ENCODE results near the gene GPR15.
"Not testable (repeated sequence)": the region's sequence is repeated elsewhere in the genome, so short reads cannot be mapped to it uniquely, and the experiment has no call there.

Gene GPR15

DNA sequence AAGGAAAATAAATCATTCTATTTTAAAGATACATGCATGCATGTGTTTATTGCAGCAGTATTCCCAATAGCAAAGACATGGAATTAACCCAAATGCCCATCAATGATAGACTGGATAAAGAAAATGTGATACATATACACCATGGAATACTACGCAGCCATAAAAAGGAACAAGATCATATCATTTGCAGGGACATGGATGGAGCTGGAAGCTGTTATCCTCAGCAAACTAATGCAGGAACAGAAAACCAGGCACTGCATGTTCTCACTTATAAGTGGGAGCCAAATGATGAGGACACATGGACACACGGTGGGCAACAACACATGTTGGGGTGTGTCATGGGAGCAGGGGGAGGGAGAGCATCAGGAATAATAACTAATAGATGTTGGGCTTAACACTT is 28.0 kb downstream of the GPR15 start:
- DNase-seq: not testable (repeated sequence)

DNA sequence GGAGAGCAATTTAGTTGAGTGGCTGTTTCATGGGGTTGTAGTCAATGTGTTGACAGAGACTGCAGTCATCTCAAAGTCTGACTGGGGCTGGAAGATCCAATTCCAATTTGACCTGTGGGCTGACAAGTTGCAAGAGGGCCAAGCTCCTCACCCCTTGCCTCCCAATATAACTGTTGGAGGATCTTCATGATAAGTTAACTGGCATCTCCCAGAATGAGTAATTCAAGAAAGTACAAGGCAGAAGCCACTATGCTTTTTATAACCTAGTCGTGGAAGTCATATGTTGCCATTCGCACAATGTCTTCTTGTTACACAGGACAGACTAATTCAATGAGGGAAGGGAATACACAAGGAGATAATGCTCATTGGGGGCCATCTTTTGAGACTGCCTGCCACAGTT is 29.1 kb downstream of the GPR15 start:
- no peak for DNase-seq

DNA sequence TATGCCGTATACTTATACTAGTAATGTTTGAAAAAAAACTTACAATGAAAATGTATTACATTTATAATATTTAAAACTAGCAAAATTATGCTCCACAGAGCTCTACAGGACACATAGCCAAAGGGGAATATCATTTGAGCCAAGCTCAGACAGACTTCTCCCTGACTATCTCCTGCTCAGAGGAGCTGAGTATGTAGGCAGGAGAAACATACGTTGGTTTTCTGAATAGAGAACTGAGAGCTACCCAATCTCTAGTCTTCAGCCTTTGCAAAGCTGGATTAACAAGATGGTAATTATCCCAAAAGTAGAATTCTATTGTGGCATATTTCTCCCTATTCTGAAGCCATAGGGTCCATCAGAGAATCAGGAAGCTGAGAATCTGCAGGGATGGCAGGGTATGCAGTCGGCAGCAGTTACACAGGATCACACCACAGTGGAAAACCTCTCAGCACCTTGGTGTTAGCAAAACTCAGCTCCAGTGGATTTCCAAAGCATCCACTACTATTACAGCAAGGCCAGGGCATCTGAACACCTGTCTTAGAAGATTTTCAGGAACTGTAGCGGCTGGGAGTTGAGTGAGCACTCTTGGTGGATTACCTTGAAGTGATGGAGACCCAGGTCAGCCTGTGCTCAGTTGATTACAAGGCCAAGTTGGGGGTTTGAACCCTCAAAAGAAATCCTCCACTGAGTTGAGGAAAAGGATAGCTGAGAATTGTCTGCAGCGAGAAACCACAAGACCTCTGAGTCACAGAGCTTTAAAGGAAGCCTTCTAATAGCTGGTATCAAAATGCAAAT is 30.1 kb downstream of the GPR15 start:
- DNase-seq: no peak

DNA sequence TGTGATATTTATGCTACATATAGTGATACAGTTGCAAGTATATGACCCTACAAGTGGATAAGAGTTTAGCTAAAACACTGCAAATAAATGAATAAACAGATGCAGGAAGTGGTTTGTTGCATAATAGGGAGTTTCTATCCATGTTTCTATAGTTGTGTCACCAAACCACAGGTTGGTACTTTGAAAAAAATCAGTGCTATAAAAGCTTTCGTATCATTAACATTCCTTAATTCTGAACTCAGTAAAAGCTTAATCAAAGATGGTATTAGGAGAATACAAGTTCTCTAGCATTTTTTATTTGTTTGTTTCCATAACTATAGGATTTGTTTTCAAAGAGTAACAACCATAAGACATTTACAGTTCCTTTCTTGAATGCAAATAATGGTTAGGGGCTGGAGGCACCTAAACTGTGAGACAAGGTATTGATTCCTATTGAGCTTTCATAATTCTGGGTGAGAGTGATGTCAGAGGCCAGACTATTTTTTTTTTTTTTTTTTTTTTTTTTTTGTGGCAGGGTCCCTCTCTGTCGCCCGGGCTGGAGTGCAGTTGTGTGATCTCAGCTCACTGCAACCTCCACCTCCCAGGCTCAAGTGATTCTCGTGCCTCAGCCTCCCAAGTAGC is 32.0 kb downstream of the GPR15 start:
- DNase-seq: no peak

DNA sequence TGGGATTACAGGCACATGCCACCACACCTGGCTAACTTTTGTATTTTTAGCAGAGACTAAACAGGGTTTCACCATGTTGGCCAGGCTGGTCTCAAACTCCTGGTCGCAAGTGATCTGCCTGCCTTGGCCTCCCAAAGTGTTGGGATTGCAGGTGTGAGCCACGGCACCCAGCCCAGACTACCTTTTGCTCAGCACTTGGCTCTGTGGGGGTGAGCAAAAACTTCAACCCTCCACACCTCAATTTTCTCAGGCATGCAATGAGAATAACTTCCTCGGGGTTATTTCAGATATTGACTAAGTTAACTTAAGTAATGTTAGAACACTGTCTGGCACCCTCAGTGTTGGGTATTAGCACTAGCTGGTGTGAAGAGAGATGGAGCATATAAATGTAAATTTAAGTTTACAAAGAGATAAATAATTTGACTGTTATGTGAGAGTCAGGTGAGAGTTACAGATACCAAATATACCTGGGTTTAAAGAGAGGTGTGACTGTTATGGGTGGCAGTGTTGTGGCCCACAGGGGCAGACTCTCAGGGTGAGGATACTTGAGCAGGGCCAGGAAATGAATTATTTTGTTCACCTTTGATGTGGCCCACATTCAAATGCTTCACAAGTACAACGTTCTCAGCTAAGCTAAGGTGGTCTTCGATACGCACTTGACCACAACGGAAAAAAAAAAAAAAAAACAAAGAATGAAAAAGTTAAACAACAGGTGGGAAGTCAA is 32.7 kb downstream of the GPR15 start:
- no peak for DNase-seq

DNA sequence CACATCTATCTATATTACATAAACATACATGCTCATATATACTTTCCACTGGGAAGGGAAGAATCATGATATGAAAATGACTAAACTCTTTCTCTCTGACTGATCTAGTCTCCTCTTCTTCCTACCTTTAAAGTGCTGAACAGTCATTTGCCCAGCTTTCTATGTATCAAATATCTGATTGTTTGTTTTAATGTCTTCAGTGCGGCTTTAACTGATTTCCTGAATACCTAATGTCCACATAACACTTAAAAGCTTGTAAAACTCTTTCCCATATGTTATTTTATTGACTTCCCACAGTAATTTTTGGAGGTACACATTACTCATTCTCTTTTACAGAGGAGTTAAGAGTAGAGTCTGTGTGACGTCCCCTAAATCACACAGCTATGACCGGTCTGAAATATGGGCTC is 33.5 kb downstream of the GPR15 start:
- no peak for DNase-seq

DNA sequence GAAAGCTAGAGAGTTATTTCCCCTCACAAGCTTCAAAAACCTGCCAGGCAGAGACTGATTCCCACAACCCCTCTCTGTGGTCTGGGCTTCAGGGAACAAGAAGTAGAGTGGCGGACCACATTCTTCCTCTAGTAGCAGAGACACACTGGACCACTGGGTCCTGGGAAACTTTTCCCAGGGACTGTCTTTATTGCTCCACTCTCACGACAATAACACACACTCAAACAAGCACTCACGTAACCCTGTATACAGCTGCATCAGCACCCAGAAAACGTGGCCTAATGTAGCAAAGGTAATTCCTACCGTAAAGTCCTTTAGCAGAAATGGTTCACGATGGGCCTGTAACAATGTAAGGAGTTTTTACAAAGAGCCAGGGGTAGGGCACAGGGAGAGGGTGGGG is 34.1 kb downstream of the GPR15 start:
- DNase-seq: no peak

DNA sequence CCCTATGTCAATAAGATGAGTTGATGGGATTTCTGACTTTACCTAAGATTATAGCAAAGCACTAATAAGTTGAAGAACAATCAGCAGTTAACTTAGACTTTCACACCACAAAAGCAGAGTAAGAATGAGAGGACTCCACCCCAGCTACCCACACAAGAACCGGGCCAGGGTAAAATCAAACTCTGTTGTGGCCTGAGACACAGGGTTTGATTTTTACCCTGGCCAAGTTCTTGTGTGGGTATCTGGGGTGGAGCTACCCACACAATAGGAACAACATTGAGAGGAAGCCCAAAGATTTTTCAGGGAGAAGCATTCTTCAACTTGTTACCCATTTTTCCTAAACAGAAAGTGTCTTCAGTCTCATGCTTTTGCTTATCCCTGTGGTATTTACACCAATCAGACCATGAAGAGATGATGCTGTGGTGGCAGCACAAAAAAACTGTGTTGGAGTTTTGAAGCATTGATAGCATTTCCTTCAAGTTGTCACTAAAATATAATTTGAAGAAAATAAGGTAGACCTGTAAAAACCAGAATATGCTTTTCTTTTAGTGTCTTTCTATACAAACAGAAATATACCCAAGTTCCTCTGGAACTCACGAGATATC is 36.0 kb downstream of the GPR15 start:
- DNase-seq: no peak

DNA sequence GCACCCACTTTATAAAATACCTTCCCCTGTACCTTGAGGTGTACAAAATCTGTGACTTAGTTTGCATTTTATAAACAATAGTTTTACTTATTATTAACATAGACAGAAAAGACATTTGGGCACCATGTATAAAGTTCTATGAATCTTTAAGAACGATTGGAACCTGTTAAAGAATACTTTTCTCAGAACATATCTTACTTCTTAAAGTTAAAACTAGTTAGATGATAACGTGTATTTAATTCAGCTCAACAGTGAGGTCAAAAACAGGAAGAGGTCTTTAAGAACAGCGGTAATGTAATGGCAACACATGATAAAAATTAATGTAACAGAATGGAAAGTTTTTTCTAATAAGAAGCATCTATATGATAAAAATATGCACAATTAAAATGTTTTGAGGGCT is 36.6 kb downstream of the GPR15 start:
- no peak for DNase-seq

DNA sequence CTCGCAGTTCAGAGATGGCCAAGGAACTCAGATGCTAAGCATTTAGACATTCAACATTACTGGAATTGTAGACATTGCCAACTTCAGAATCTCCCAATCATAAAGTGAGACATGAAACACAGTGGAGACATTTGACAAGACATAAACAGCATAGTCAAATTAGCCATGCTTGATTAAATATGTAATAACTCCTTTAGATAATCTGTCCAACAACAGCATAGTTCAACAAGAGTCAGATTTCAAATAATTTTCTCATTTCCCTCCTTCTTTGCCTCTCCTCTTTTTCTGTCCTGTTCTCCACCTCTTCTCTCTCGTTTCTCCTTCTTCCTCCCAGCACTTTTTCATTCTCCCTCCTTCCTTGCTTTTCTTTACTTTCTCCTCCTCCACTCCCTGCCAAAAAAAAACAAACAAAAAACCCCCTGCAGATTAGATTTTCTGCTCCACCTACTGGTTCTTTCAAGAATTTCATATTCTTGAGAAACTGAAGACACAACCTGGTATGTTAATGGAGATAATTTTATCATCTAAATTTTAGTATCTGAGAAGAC is 41.5 kb downstream of the GPR15 start:
- DNase-seq: no peak

DNA sequence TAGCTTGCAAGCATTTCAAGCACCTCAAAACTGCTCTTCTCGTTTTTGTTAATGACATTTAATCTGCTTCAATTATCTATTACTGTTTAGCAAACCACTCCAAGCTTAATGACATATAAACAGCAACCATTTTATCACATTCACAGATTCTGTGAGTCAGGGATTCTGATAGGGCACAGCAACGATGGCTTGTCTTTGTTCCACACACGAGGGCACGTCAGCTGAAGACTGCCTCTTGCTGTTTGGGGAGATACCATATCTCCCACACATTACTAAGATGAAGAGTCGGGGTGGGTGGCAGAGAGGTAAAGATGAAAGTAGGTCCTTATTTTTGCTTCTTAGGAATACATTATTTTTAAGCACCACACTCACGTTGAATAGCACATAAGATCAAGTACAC is 42.4 kb downstream of the GPR15 start:
- no peak for DNase-seq

DNA sequence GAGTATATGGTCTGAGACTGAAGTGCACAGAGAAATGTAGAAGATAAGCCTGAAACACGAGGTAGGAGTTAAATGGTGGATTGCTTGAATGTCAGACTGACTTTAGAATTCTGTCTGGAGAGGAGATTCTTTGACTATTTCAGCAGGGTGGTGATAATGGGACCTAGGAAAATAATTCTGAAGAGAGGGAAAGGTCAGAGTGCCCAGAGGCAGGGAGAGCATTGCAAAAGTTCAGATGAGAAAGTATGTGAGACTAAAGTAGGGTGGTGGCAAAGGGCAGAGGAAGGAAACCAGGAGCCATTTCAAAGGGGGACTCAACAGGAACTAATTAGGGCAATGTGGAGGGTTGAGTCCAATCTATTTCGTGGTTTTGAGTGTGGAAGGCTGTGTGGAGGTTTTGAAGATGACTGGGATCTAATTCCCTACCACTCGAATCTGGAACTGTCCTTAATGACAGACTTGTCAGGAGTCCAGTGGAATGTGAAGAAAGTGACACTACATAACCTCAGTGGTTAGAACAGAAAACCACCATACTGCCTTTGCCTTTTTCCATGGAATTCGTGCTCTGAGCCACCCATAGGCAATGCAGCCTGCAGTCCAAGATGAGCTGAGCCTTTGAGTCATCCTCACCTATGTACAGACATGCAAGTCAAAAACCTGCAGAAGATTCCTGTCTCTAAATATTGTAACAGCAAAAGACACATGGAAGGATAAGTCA is 45.6 kb downstream of the GPR15 start:
- no peak for DNase-seq

DNA sequence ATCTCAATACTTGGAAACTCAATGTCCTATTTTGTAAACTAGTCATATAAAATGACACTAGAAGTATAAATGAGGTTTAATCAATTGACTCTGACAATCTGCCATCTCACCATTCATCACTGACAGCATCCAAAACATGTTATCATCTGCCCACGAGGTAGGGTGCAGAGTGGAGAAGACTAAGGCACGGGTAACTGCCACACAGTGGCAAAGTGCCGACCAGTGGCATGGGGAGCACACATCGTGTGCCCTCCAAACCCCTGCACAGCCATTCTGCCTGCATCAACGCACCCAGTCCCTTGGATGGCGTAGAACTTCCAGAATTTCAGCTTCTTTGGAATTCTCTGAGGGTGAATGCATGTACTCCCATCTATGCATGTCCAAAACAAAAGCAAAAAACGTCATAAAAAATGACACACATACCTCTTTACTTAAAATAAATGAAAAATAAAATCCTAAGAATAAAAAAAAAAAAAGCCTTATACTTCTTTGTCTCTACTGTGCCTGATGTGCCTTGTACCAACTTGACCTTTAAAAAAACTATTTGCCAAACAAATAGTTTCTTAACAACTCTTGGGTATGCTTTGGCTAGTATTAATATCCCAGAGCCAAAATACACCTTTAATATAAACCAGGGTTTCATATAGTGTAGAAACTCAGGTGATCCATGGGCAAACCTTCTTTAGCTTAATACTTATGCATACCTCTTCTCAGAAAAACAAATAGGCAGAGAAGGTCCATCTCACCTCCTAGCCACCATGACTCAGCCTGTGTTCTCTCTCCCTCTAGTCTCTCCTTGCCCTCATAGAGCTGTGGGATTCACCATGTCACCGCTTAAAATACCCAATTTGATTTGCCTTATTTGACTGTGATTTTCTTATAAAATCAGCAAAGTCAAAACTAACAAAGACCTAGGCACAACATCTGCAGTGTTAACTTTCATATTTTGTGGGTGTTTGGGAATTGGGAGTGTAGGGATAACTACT is 48.9 kb downstream of the GPR15 start:
- no peak for DNase-seq

DNA sequence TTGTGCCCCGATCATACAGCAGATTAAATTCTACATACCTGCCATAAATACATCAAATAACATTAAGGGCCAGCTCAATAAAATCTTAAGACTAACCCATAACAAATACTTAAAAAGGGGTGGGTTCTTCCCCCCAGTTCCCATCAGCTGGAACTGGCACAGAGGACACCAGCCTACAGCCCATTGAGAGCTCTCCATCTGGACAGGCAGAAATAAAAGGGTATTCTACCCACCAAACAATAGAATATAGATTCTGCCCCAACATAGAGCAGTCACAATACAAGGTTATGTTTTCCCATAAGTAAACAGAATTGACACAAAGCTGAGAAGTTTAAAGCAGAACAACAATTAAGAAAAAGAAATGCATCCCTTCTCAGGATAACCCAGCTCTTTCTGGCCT is 49.7 kb downstream of the GPR15 start:
- no peak for DNase-seq

DNA sequence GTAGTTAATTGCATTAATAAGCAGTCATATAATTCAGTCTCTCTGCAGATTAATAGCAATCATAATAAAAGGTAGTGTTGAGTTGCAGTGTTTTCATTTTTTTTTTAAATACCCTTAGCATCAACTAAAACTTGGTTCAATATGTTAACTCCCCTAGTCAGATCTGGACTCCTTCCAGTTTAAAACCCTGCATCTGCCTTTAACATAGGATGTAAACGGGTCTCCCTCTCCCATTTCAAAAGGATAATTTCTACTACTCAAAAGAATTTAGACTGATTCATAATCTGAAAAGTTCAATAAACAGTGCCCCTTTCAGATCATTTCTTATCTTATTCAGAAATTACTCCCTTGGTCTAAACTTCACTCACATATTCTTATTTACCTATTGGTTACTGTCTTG is 50.3 kb downstream of the GPR15 start:
- DNase-seq: no peak

DNA sequence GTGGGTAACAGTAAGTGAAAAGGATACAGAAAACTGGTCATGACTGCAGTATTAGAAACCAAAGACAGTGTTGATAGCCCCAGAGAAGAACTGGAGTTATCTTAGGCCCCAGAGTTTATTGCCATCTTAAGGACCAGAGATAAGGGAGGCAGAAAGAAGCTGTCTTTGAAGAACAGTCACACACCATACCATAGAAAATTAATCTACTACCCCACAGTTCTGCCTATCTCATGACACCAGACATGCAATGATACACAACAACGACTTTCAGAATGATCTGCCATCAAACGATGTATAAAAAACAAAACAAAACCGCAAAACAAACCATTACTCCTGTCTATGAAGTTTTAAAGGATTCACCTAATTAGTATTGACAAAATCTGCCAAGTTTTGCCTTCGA is 52.0 kb downstream of the GPR15 start:
- no peak for DNase-seq
